PC-3 (cell line): ENCODE data around the gene SELENOP.

Experiments
- CTCF ChIP-seq: fragments of 300-600 bp; sonication (generic); conservative IDR thresholded peaks from 2 replicates; pipeline ENCODE4 v1.5.1; 2017; ENCODE audit warnings: antibody characterized with exemption, low read depth, mild to moderate bottlenecking, low read length
- EZH2 ChIP-seq: fragments of 300-600 bp; sonication (generic); IDR thresholded peaks from one replicate; pipeline ENCODE4 v1.6.1; 2017; ENCODE audit warnings: antibody characterized with exemption, mild to moderate bottlenecking, low read length; ENCODE audit not compliant: unreplicated experiment
- EZH2phosphoT487 ChIP-seq: fragments of 300-600 bp; sonication (generic); IDR thresholded peaks from 2 replicates; pipeline ENCODE4 v1.6.1; 2018; ENCODE audit warnings: mild to moderate bottlenecking, antibody characterized with exemption, low read length, borderline replicate concordance

GRCh38 chr5:42760426-42760825 is 51.3 kb downstream of the SELENOP start:
- no peak for TF ChIP-seq CTCF
- no peak for TF ChIP-seq EZH2phosphoT487
- TF ChIP-seq EZH2: no peak
